Measurements from ENCODE around the gene C2orf78. TPM values are rescaled to one million over a fixed set of nuclear protein-coding genes. Genes with fewer than 3 reads are reported as not detected.

C2orf78 gene
- total RNA-seq, 1 donor from 2014 or later = not detected

- Mint-ChIP-seq H3K4me3 (ENCODE audit: unreplicated experiment) (no peak overlapping the region), H3K27me3 (ENCODE audit: low read depth, unreplicated experiment) (no peaks in the 10 kb centered on the region), H3K9me3 (ENCODE audit: unreplicated experiment) (no peaks in the 10 kb centered on the region), H3K4me1 (ENCODE audit: low read depth, unreplicated experiment) (peaks cover 6% of the 10 kb centered on the region), H3K27ac (ENCODE audit: unreplicated experiment) (no peak overlapping the region), H3K36me3 (ENCODE audit: low read depth, unreplicated experiment) (peaks cover 37% of the 10 kb centered on the region)
- DNase-seq (ENCODE audit: low read depth) (no peak), FAIRE-seq (no peak)
- peaks cover 27% of the 10 kb centered on the region for H4K20me1 ChIP-seq (ENCODE audit: insufficient read depth, low read length)
- H3K4me1 ChIP-seq (ENCODE audit: insufficient read depth, low read length) = no peaks in the 10 kb centered on the region
- no peak overlapping the region for H3K9ac ChIP-seq (ENCODE audit: low read length)
- H3K4me3 ChIP-seq (ENCODE audit: insufficient read depth, low read depth, low read length) = no peak overlapping the region
- no peak overlapping the region for H3K27ac ChIP-seq (ENCODE audit: low read depth, low read length)
- peaks cover 51% of the 10 kb centered on the region for H3K36me3 ChIP-seq (ENCODE audit: insufficient read depth, low read length)
- peaks cover 32% of the 10 kb centered on the region for H3K79me2 ChIP-seq (ENCODE audit: insufficient read depth, low read length)
- no peaks in the 10 kb centered on the region for H3K9me3 ChIP-seq (ENCODE audit: insufficient read depth, low read depth, low read length)
- no peaks in the 10 kb centered on the region for H3K27me3 ChIP-seq (ENCODE audit: insufficient read depth, low read length)
- no peak for TF ChIP-seq EZH2 (IDR thresholded peaks at IDR 0.05; ENCODE audit: insufficient read depth, low read length)
- TF ChIP-seq CTCF (IDR thresholded peaks at IDR 0.05; ENCODE audit: insufficient read depth, low read depth, low read length) = no peak
- no peak overlapping the region for H2AFZ ChIP-seq (ENCODE audit: low read depth, low read length)
- H3K4me2 ChIP-seq (ENCODE audit: low read length) = no peak overlapping the region
These were observed 13.3 kb upstream of the C2orf78 start for GRCh38 chr2:73770725-73771124.

GRCh38 chr2:73772819-73773218 is 11.2 kb upstream of the C2orf78 start:
- peaks cover 28% of the 10 kb centered on the region for H3K36me3 Mint-ChIP-seq (ENCODE audit: low read depth, unreplicated experiment)
- peaks cover 51% of the 10 kb centered on the region for H3K79me2 ChIP-seq (ENCODE audit: insufficient read depth, low read length)
- peaks cover 42% of the 10 kb centered on the region for H3K36me3 ChIP-seq (ENCODE audit: insufficient read depth, low read length)

More at GRCh38 chr2:73772819-73773218, 11.2 kb upstream of the C2orf78 start:
- no peaks in the 10 kb centered on the region for H3K4me1 ChIP-seq (ENCODE audit: insufficient read depth, low read length)
- no peak overlapping the region for H3K27ac ChIP-seq (ENCODE audit: low read depth, low read length)
- H3K27ac Mint-ChIP-seq (ENCODE audit: unreplicated experiment) = no peak overlapping the region
- H3K4me1 Mint-ChIP-seq (ENCODE audit: low read depth, unreplicated experiment) = peaks cover 22% of the 10 kb centered on the region
- no peak overlapping the region for H3K4me3 ChIP-seq (ENCODE audit: insufficient read depth, low read depth, low read length)
- H3K27me3 ChIP-seq (ENCODE audit: insufficient read depth, low read length) = no peaks in the 10 kb centered on the region
- H4K20me1 ChIP-seq (ENCODE audit: insufficient read depth, low read length) = peaks cover 33% of the 10 kb centered on the region
- FAIRE-seq = no peak
- no peak overlapping the region for H3K9ac ChIP-seq (ENCODE audit: low read length)
- H3K4me2 ChIP-seq (ENCODE audit: low read length) = no peak overlapping the region
- no peak for DNase-seq (ENCODE audit: low read depth)
- H2AFZ ChIP-seq (ENCODE audit: low read depth, low read length) = no peak overlapping the region
- TF ChIP-seq EZH2 (IDR thresholded peaks at IDR 0.05; ENCODE audit: insufficient read depth, low read length) (no peak), CTCF (IDR thresholded peaks at IDR 0.05; ENCODE audit: insufficient read depth, low read depth, low read length) (no peak)
- H3K27me3 Mint-ChIP-seq (ENCODE audit: low read depth, unreplicated experiment) = no peaks in the 10 kb centered on the region
- no peaks in the 10 kb centered on the region for H3K9me3 ChIP-seq (ENCODE audit: insufficient read depth, low read depth, low read length)
- no peak overlapping the region for H3K4me3 Mint-ChIP-seq (ENCODE audit: unreplicated experiment)
- no peaks in the 10 kb centered on the region for H3K9me3 Mint-ChIP-seq (ENCODE audit: unreplicated experiment)
